Chondrocyte (in vitro differentiated cells): ENCODE measurements around the gene NTF3. TPM values are rescaled to one million over a fixed set of nuclear protein-coding genes. Genes with fewer than 3 reads are reported as not detected.

Source experiments
- DNase-seq: peaks from one replicate; pipeline ENCODE4 v3.0.0; 2021; ENCODE audit warnings: mixed read lengths, low spot score
- H3K27ac Mint-ChIP-seq: one replicate; pipeline ENCODE4 v1.8.0; 2021; ENCODE audit warnings: mild to moderate bottlenecking, moderate library complexity, mixed read lengths; ENCODE audit not compliant: unreplicated experiment
- H3K27me3 Mint-ChIP-seq: 2 replicates; pipeline ENCODE4 v1.8.0; 2021; ENCODE audit warnings: low read depth, mixed read lengths
- H3K36me3 Mint-ChIP-seq: 2 replicates; pipeline ENCODE4 v1.8.0; 2021; ENCODE audit warnings: low read depth, mixed read lengths
- H3K4me1 Mint-ChIP-seq: 2 replicates; pipeline ENCODE4 v1.8.0; 2021; ENCODE audit warnings: low read depth, mild to moderate bottlenecking, mixed read lengths
- H3K4me3 Mint-ChIP-seq: one replicate; pipeline ENCODE4 v1.8.0; 2021; ENCODE audit warnings: mild to moderate bottlenecking, moderate library complexity, mixed read lengths; ENCODE audit not compliant: unreplicated experiment
- H3K9me3 Mint-ChIP-seq: 2 replicates; pipeline ENCODE4 v1.8.0; 2021; ENCODE audit warnings: low read depth, mixed read lengths
- CTCF ChIP-seq: fragments of 200-600 bp; sonication (generic); IDR thresholded peaks from 2 replicates; pipeline ENCODE4 v1.5.0; 2021; ENCODE audit warnings: antibody characterized with exemption, mild to moderate bottlenecking, moderate library complexity
- total RNA-seq: library from RNA; stranded (reverse); gene quantifications from 3 replicates; pipeline ENCODE4 v1.2.1, GENCODE V29; 2021

The NTF3 gene
- total RNA-seq, 1 donor from 2014 or later, result 2.5 TPM

DNA sequence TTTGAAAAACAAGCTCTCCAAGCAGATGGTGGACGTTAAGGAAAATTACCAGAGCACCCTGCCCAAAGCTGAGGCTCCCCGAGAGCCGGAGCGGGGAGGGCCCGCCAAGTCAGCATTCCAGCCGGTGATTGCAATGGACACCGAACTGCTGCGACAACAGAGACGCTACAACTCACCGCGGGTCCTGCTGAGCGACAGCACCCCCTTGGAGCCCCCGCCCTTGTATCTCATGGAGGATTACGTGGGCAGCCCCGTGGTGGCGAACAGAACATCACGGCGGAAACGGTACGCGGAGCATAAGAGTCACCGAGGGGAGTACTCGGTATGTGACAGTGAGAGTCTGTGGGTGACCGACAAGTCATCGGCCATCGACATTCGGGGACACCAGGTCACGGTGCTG is 62.4 kb downstream of the NTF3 start:
- Mint-ChIP-seq H3K4me1 (peaks cover 10% of the 10 kb centered on the region), H3K27me3 (peaks cover 1% of the 10 kb centered on the region), H3K36me3 (peaks cover 3% of the 10 kb centered on the region), H3K4me3 (no peak overlapping the region), H3K9me3 (no peaks in the 10 kb centered on the region), H3K27ac (no peak overlapping the region)
- DNase-seq, result no peak
- TF ChIP-seq CTCF, result no peak

GRCh38 chr12:5497329-5498053 is 65.6 kb downstream of the NTF3 start:
- Mint-ChIP-seq H3K36me3 (peaks cover 4% of the 10 kb centered on the region), H3K4me3 (no peak overlapping the region), H3K9me3 (no peaks in the 10 kb centered on the region), H3K27ac (no peak overlapping the region), H3K4me1 (no peaks in the 10 kb centered on the region), H3K27me3 (peaks cover 8% of the 10 kb centered on the region)
- no peak for DNase-seq
- no peak for TF ChIP-seq CTCF

GRCh38 chr12:5498076-5498475 is 66.2 kb downstream of the NTF3 start:
- H3K27me3 Mint-ChIP-seq, result peaks cover 11% of the 10 kb centered on the region
- H3K9me3 Mint-ChIP-seq, result no peaks in the 10 kb centered on the region
- H3K36me3 Mint-ChIP-seq, result peaks cover 4% of the 10 kb centered on the region
- H3K4me1 Mint-ChIP-seq, result no peaks in the 10 kb centered on the region
- no peak overlapping the region for H3K27ac Mint-ChIP-seq
- DNase-seq, result no peak
- TF ChIP-seq CTCF, result no peak
- no peak overlapping the region for H3K4me3 Mint-ChIP-seq

DNA sequence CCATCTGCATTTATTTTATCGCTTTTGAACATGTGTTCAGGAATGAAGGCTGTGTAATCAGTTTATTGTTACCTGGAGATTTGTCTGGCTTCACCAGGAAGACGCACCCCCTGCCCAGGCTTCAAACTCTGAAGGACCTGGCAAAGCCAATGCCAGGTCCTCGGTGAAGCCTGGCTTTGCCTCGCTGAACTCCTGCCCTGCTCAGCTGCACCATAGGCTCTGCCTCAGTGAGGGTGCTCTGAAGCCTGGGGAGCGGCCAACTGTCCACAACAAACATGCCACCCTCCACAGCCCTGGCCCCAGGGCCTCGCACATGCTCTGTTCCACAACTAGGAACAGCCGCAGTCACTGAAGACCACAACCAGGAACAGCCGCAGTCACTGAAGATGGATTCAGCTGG is 66.9 kb downstream of the NTF3 start:
- no peak for TF ChIP-seq CTCF
- Mint-ChIP-seq H3K4me1 (no peaks in the 10 kb centered on the region), H3K9me3 (no peaks in the 10 kb centered on the region), H3K27ac (no peak overlapping the region), H3K36me3 (peaks cover 3% of the 10 kb centered on the region), H3K4me3 (no peak overlapping the region), H3K27me3 (peaks cover 11% of the 10 kb centered on the region)
- no peak for DNase-seq

GRCh38 chr12:5499566-5500330 is 67.8 kb downstream of the NTF3 start:
- DNase-seq, result no peak
- Mint-ChIP-seq H3K9me3 (no peaks in the 10 kb centered on the region), H3K36me3 (peaks cover 2% of the 10 kb centered on the region), H3K27ac (no peak overlapping the region), H3K4me3 (no peak overlapping the region), H3K4me1 (no peaks in the 10 kb centered on the region), H3K27me3 (peaks cover 11% of the 10 kb centered on the region)
- TF ChIP-seq CTCF, result no peak
